Measurements from ENCODE around the gene GIT2. TPM values are rescaled to one million over a fixed set of nuclear protein-coding genes. Genes with fewer than 3 reads are reported as not detected.

The GIT2 gene
- total RNA-seq, 2 donors from 2014 or later, result 84.9 to 95.9 TPM

DNA sequence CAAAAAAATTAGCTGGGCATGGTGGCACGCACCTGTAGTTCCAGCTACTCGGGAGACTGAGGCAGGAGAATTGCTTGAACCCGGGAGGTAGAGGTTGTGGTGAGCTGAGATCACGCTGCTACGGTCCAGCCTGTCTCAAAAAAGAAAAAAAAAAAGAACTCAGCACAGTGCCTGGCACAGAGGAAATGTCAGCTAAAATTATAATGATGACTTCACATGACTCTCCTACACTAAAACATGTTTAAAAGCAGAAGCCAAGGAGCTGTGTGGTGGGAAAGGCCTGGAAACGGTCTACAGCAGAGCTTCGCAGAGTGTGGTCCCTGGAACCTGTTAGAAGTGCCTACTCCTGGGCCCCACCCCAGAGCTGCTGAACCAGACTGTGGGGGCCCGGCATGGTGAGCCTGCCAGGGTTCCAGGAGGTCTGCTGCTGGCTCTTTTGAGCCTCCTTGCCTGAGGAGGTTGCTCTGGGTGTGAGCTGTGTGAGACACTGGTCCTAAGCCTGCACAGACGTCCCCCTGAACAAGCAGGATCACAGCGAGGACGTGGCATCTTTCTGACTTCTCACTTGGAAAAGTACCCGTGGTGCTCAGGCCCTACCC lies 68.0 kb downstream of the GIT2 start:
- H3K4me3 Mint-ChIP-seq, result no peak overlapping the region
- H3K9me3 ChIP-seq (ENCODE audit: control insufficient read depth, low read length, poor library complexity, severe bottlenecking), result no peaks in the 10 kb centered on the region
- no peak for DNase-seq
- no peaks in the 10 kb centered on the region for H3K27me3 Mint-ChIP-seq
- peak overlapping the region; percentile 53 for H3K27ac Mint-ChIP-seq
- H3K36me3 Mint-ChIP-seq (ENCODE audit: low read depth), result peaks cover 12% of the 10 kb centered on the region
- ATAC-seq, result no peak
- peaks cover 7% of the 10 kb centered on the region for H3K4me1 Mint-ChIP-seq

DNA sequence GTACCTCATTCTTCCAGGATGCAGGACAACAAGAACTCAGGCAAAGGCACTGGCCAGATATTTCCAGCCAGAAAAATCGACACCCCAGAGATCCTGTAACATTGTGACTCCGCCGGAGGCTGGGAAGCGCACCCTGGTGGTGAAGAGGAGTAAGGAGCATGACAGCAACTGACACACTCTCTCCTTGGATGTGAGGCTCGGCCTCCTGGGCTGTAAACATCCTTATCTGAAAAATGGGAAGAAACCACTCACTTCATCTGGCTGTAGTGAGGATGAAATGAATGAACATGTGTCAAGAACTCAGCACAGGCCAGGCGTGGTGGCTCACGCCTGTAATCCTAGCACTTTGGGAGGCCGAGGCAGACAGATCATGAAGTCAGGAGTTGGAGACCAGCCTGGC lies 68.5 kb downstream of the GIT2 start:
- H3K9me3 ChIP-seq (ENCODE audit: control insufficient read depth, low read length, poor library complexity, severe bottlenecking), result no peaks in the 10 kb centered on the region
- Mint-ChIP-seq H3K4me3 (no peak overlapping the region), H3K27ac (peak overlapping the region; percentile 53), H3K36me3 (ENCODE audit: low read depth) (peaks cover 12% of the 10 kb centered on the region), H3K4me1 (peaks cover 7% of the 10 kb centered on the region), H3K27me3 (no peaks in the 10 kb centered on the region)
- DNase-seq (peak in 1 of 3 donors; percentile 14), ATAC-seq (peak; percentile 67)

DNA sequence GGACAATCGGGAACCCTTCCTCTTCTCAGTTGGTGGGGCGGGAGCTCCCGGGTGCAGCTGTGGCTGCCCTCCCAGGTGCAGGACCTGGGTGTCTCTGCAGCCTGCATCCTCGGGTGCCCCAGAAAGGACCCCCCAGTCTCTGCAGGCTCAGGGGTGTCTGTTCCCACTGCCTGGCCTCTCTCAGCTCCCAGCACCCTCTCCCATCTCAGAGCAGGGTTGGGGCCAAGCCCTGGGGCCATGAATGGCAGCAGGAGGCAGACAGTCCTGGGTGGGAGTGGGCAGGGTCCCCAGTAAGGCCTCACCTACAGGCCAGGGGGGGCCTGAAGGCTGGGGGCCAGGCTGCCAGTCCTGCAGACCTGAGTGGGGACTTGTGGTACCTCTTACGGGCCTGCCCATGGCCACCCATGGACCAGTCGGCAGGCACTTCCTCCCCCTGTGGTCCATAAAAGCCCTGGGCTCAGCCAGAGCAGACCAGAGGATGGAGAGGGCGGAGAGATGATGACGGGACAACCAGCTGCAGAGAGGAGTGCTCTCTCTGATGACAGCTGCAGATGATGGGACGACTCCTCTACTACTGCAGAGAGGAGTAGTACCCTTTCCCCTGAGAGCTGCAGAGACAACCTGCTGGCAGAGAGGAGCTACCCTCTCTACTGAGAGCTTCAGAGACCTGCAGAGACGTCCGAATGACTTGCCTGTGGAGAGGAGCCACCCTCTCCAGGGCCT lies 69.5 kb downstream of the GIT2 start:
- ATAC-seq, result no peak
- H3K36me3 Mint-ChIP-seq (ENCODE audit: low read depth), result peaks cover 8% of the 10 kb centered on the region
- no peak overlapping the region for H3K4me3 Mint-ChIP-seq
- no peaks in the 10 kb centered on the region for H3K27me3 Mint-ChIP-seq
- no peaks in the 10 kb centered on the region for H3K9me3 ChIP-seq (ENCODE audit: control insufficient read depth, low read length, poor library complexity, severe bottlenecking)
- H3K27ac Mint-ChIP-seq, result no peak overlapping the region
- H3K4me1 Mint-ChIP-seq, result peaks cover 7% of the 10 kb centered on the region
- DNase-seq, result no peak

DNA sequence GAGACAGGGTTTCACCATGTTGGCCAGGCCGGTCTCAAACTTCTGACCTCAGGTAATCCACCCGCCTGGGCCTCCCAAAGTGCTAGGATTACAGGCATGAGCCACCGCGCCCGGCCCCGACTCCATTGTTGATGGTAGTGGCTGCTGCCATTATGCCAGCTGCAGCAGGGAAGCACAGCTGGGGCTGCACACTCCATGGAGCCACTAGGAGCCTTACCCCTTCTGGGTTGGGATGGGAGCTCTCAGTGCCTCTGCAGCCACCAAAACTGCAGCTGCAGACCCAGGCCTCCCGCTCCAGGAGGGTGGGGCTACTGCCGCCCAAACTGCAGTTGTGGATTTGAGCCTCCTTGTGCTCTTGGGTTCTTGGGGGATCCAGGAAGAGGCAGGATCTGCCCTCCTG lies 70.2 kb downstream of the GIT2 start:
- ATAC-seq, result no peak
- DNase-seq, result no peak
- H3K9me3 ChIP-seq (ENCODE audit: control insufficient read depth, low read length, poor library complexity, severe bottlenecking), result no peaks in the 10 kb centered on the region
- Mint-ChIP-seq H3K27ac (no peak overlapping the region), H3K4me3 (no peak overlapping the region), H3K27me3 (no peaks in the 10 kb centered on the region), H3K36me3 (ENCODE audit: low read depth) (peaks cover 5% of the 10 kb centered on the region), H3K4me1 (peaks cover 7% of the 10 kb centered on the region)

- Mint-ChIP-seq H3K27me3 (no peaks in the 10 kb centered on the region), H3K4me3 (no peak overlapping the region), H3K36me3 (ENCODE audit: low read depth) (peaks cover 5% of the 10 kb centered on the region), H3K27ac (peak overlapping the region; percentile 61), H3K4me1 (peaks cover 7% of the 10 kb centered on the region)
- ATAC-seq, result no peak
- no peaks in the 10 kb centered on the region for H3K9me3 ChIP-seq (ENCODE audit: control insufficient read depth, low read length, poor library complexity, severe bottlenecking)
- no peak for DNase-seq
Measured at GRCh38 chr12:109925185-109925840, 70.9 kb downstream of the GIT2 start.

GRCh38 chr12:109923481-109924245 lies 72.5 kb downstream of the GIT2 start:
- peaks cover 5% of the 10 kb centered on the region for H3K4me1 Mint-ChIP-seq
- no peaks in the 10 kb centered on the region for H3K9me3 ChIP-seq (ENCODE audit: control insufficient read depth, low read length, poor library complexity, severe bottlenecking)
- H3K27ac Mint-ChIP-seq, result peak overlapping the region; percentile 78
- DNase-seq (no peak), ATAC-seq (no peak)
- no peaks in the 10 kb centered on the region for H3K36me3 Mint-ChIP-seq (ENCODE audit: low read depth)
- no peak overlapping the region for H3K4me3 Mint-ChIP-seq
- no peaks in the 10 kb centered on the region for H3K27me3 Mint-ChIP-seq

DNA sequence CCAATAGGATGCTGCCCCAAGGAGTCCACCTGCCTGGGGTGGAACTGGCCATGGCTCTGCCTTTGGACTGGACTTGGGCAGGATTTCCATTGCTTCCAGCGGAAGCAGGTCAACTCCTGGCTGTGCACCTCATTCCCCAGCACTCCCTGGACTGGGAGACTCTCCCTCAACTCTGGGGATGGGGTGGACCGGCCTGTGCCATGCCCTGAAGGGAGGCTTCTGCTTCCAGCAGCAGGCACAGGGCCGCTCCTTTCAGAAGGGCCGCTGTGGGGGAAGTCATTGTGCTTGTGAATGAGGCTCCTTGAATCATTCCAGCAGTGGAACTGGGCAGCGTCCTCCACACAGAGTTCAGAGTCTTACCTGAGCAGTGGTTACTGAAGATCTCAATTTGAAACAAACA lies 73.1 kb downstream of the GIT2 start:
- Mint-ChIP-seq H3K27ac (peak overlapping the region; percentile 78), H3K36me3 (ENCODE audit: low read depth) (no peaks in the 10 kb centered on the region), H3K27me3 (no peaks in the 10 kb centered on the region), H3K4me1 (peaks cover 5% of the 10 kb centered on the region), H3K4me3 (no peak overlapping the region)
- ATAC-seq, result no peak
- DNase-seq, result no peak
- H3K9me3 ChIP-seq (ENCODE audit: control insufficient read depth, low read length, poor library complexity, severe bottlenecking), result no peaks in the 10 kb centered on the region

GRCh38 chr12:109921982-109922381 lies 74.2 kb downstream of the GIT2 start:
- Mint-ChIP-seq H3K27me3 (no peaks in the 10 kb centered on the region), H3K4me3 (no peak overlapping the region), H3K36me3 (ENCODE audit: low read depth) (peaks cover 2% of the 10 kb centered on the region), H3K27ac (peak overlapping the region; percentile 78), H3K4me1 (peaks cover 2% of the 10 kb centered on the region)
- no peaks in the 10 kb centered on the region for H3K9me3 ChIP-seq (ENCODE audit: control insufficient read depth, low read length, poor library complexity, severe bottlenecking)
- DNase-seq (no peak), ATAC-seq (no peak)

GRCh38 chr12:109920261-109920780 lies 75.8 kb downstream of the GIT2 start:
- H3K36me3 Mint-ChIP-seq (ENCODE audit: low read depth), result peaks cover 4% of the 10 kb centered on the region

GRCh38 chr12:109919456-109919855 lies 76.7 kb downstream of the GIT2 start:
- peaks cover 4% of the 10 kb centered on the region for H3K36me3 Mint-ChIP-seq (ENCODE audit: low read depth)
- no peaks in the 10 kb centered on the region for H3K9me3 ChIP-seq (ENCODE audit: control insufficient read depth, low read length, poor library complexity, severe bottlenecking)
- peaks cover 3% of the 10 kb centered on the region for H3K4me1 Mint-ChIP-seq
- no peak overlapping the region for H3K4me3 Mint-ChIP-seq
- ATAC-seq (no peak), DNase-seq (no peak)
- no peaks in the 10 kb centered on the region for H3K27me3 Mint-ChIP-seq
- H3K27ac Mint-ChIP-seq, result peak overlapping the region; percentile 27

More at GRCh38 chr12:109920261-109920780, 75.8 kb downstream of the GIT2 start:
- H3K9me3 ChIP-seq (ENCODE audit: control insufficient read depth, low read length, poor library complexity, severe bottlenecking), result no peaks in the 10 kb centered on the region
- peak overlapping the region; percentile 70 for H3K27ac Mint-ChIP-seq
- DNase-seq (no peak), ATAC-seq (no peak)
- no peak overlapping the region for H3K4me3 Mint-ChIP-seq
- peaks cover 2% of the 10 kb centered on the region for H3K4me1 Mint-ChIP-seq
- no peaks in the 10 kb centered on the region for H3K27me3 Mint-ChIP-seq

GRCh38 chr12:109916045-109916444 lies 80.1 kb downstream of the GIT2 start:
- Mint-ChIP-seq H3K4me3 (no peak overlapping the region), H3K36me3 (ENCODE audit: low read depth) (peaks cover 4% of the 10 kb centered on the region), H3K4me1 (peaks cover 3% of the 10 kb centered on the region), H3K27ac (no peak overlapping the region), H3K27me3 (no peaks in the 10 kb centered on the region)
- H3K9me3 ChIP-seq (ENCODE audit: control insufficient read depth, low read length, poor library complexity, severe bottlenecking), result no peaks in the 10 kb centered on the region
- ATAC-seq, result no peak
- DNase-seq, result no peak

GRCh38 chr12:109915171-109916040 lies 80.8 kb downstream of the GIT2 start:
- peaks cover 4% of the 10 kb centered on the region for H3K36me3 Mint-ChIP-seq (ENCODE audit: low read depth)
- no peak overlapping the region for H3K27ac Mint-ChIP-seq

More at GRCh38 chr12:109915171-109916040, 80.8 kb downstream of the GIT2 start:
- Mint-ChIP-seq H3K27me3 (no peaks in the 10 kb centered on the region), H3K4me3 (no peak overlapping the region), H3K4me1 (peaks cover 8% of the 10 kb centered on the region)
- ATAC-seq (no peak), DNase-seq (no peak)
- no peaks in the 10 kb centered on the region for H3K9me3 ChIP-seq (ENCODE audit: control insufficient read depth, low read length, poor library complexity, severe bottlenecking)

Measured in T-helper 17 cell (primary cell).